Suprapubic skin (tissue), 4 donors: ENCODE results near the gene CHST8.

Experiments used
- CTCF ChIP-seq, 2 donors: fragments of 200-600 bp in 1 of 2; fragments of 450-650 bp in 1 of 2; sonication (generic) in 1 of 2; IDR thresholded peaks; one replicate each; pipeline ENCODE4 v1.5.1; 2016 to 2019; ENCODE audit warnings: antibody characterized with exemption in 2 of 2, mild to moderate bottlenecking in 1 of 2, moderate library complexity in 1 of 2
- POLR2A ChIP-seq, 2 donors: fragments of 450-650 bp; IDR thresholded peaks; one replicate each; pipeline ENCODE4 v1.6.1; 2017; ENCODE audit warnings: antibody characterized with exemption in 2 of 2, mild to moderate bottlenecking in 2 of 2, moderate library complexity in 2 of 2
- POLR2AphosphoS5 ChIP-seq, 3 donors: sonication (generic); formaldehyde crosslinking; IDR thresholded peaks; one replicate each; pipeline ENCODE4 v1.6.1; 2017; ENCODE audit warnings: antibody characterized with exemption in 3 of 3

DNA sequence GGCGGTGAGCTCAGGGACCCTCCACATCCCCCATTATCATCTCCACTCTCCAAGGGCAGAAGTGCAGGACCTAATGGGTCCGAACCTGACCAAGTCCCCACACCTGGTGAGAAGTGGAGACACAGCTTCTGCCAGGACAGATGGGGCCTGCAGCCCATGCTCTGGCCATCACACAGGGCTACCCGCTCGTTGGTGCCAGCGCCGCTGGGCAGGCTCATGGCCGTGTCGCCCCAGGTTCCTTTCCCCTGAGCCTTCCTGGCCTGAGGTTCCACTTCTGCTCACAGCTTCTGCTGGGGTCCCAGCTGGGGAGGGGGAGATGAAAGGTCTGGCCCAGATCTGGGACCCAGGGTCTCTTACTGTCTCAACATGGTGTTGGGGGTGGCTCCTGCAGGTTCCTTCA, 126.5 kb downstream of the CHST8 start:
- TF ChIP-seq POLR2A (IDR thresholded peaks at IDR 0.05) (no peak), CTCF (IDR thresholded peaks at IDR 0.05) (no peak), POLR2AphosphoS5 (IDR thresholded peaks at IDR 0.05) (no peak)
